ENCODE results near the gene RFTN1. TPM values are rescaled to one million over a fixed set of nuclear protein-coding genes. Genes with fewer than 3 reads are reported as not detected.

The RFTN1 gene
- total and polyA plus RNA-seq, 11 donors: 17.1 to 40.8 (median 26.4) TPM

DNA sequence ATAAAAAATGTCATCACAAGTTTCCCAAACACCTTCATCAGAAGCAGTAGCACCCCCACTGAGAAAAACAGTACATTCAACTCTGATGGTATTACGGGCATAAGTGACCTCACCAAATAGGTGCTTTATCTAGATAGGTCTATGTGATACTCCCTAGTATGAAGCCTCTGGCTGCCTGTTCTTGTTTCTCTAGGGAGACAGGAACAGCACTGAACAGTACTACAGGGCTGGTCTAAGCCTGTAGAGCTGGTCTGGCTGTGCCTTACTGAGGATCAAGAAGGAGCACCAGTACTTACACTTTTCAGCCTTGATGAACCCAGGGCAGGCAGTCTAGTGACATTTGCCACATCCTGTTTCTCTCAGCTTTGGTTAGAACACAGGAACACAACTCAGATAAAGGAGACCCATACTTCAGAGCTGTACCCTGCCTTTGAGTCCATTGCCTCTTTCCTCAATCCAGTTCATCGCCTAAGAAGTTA, 212.6 kb downstream of the RFTN1 start:
- WGBS, 4 donors: 87 to 93% (median 88%) methylated on average over 2 of the region's 2 CpGs
- Histone ChIP-seq H3K27me3 (no peaks in the 10 kb centered on the region), H3K4me3 (peak overlapping the region in 1 of 12 donors; percentile 16), H3K27ac (peak overlapping the region in 1 of 12 donors; percentile 73), H3K9me3 (no peaks in the 10 kb centered on the region), H3K36me3 (peaks cover 0 to 56% (median 33%) of the 10 kb centered on the region in 9 donors), H3K4me1 (peaks cover 0 to 60% (median 12%) of the 10 kb centered on the region in 12 donors)
- no peak for TF ChIP-seq POLR2A (IDR thresholded peaks at IDR 0.05)
- TF ChIP-seq, protein P1, sequence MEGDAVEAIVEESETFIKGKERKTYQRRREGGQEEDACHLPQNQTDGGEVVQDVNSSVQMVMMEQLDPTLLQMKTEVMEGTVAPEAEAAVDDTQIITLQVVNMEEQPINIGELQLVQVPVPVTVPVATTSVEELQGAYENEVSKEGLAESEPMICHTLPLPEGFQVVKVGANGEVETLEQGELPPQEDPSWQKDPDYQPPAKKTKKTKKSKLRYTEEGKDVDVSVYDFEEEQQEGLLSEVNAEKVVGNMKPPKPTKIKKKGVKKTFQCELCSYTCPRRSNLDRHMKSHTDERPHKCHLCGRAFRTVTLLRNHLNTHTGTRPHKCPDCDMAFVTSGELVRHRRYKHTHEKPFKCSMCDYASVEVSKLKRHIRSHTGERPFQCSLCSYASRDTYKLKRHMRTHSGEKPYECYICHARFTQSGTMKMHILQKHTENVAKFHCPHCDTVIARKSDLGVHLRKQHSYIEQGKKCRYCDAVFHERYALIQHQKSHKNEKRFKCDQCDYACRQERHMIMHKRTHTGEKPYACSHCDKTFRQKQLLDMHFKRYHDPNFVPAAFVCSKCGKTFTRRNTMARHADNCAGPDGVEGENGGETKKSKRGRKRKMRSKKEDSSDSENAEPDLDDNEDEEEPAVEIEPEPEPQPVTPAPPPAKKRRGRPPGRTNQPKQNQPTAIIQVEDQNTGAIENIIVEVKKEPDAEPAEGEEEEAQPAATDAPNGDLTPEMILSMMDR (IDR thresholded peaks at IDR 0.05): no peak
- intact Hi-C loops (cut with DNase I): no loop called here
- peak in 3 of 4 donors; percentile 28 to 54 (median 35) for ATAC-seq
- DNase-seq: no peak

DNA sequence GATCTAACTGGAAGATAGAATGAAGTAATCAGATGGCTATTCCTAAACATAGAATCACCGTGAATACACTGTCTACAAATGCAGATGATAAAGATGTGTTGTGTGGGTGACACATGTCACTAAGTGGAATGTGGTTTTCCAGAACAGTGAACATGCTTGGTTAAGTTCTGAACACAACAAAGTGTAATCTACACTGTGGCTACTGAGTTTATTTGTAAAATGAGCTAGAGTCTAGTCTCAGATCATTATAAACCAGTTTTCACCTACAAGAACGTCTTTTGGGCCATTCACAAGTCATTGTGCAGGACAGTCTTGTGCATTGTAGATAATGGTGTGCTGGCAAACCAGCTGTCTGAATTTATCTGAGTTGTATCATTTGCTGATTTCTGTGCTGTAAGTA, 213.2 kb downstream of the RFTN1 start:
- DNase-seq (no peak), ATAC-seq (no peak)
- TF ChIP-seq, protein P1 (IDR thresholded peaks at IDR 0.05): no peak
- TF ChIP-seq POLR2A (IDR thresholded peaks at IDR 0.05): no peak
- intact Hi-C loops (cut with DNase I): no loop called here
- Histone ChIP-seq H3K4me3 (no peak overlapping the region), H3K9me3 (no peaks in the 10 kb centered on the region), H3K4me1 (peaks cover 0 to 59% (median 13%) of the 10 kb centered on the region in 12 donors), H3K27me3 (no peaks in the 10 kb centered on the region), H3K36me3 (peaks cover 0 to 56% (median 34%) of the 10 kb centered on the region in 9 donors), H3K27ac (peak overlapping the region in 1 of 12 donors; percentile 56)
- 56 to 75% (median 60%) methylated on average over 2 of the region's 2 CpGs for WGBS, 4 donors

DNA sequence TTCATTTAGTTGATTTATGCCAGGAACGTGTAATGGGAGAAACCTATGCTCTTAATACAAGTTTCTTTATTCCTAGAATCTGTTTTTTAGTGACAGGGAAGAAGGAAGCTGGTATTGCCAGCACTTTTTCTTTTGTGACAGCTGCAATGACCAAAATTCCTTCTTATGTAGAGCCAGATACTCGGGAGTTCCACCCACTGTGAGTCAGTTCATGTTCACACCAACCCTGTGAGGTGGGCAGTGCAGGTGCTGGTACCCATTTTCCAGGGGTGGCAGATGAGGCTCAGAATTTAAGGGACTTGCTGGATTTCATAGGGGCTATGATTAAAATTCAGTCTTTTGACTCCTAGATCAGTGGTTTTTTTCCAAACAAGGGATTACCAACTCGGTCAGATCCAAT, 213.8 kb downstream of the RFTN1 start:
- WGBS, 4 donors: 85 to 88% (median 86%) methylated on average over 3 of the region's 3 CpGs
- ATAC-seq (no peak), DNase-seq (no peak)
- Histone ChIP-seq H3K4me3 (no peak overlapping the region), H3K27ac (peak overlapping the region in 1 of 12 donors; percentile 56), H3K9me3 (no peaks in the 10 kb centered on the region), H3K4me1 (peaks cover 0 to 60% (median 13%) of the 10 kb centered on the region in 12 donors), H3K36me3 (peaks cover 0 to 60% (median 39%) of the 10 kb centered on the region in 9 donors), H3K27me3 (no peaks in the 10 kb centered on the region)
- intact Hi-C loops (cut with DNase I): loop anchor here in 2 of 10 donors (10.0 kb wide), 1 partner anchor 215 kb away; the partner anchor contains the start of gene RFTN1 (in 2 of the 2)
- TF ChIP-seq, protein P1 (IDR thresholded peaks at IDR 0.05): no peak
- TF ChIP-seq POLR2A (IDR thresholded peaks at IDR 0.05): no peak

DNA sequence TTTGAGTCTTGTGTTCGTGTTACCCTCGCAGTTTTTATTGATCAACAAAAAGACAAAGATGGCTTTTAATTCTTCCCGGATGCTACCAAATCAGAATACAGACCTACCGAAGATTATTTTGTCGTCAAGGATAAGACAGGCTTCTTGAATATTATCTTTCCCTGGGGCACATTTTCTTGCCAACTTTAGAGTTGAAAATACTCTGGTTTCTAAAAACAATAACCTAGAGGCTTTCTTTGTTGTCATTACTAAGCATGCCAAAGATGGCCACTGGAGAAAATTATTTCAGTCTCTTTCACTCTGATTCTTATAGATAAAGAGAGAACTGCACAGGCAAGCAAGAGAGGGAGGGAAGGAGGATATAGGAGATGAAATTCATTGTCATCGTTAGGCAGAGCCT, 214.6 kb downstream of the RFTN1 start:
- Histone ChIP-seq H3K9me3 (peaks cover 0 to 4% (median 0%) of the 10 kb centered on the region in 12 donors), H3K27ac (peak overlapping the region in 1 of 12 donors; percentile 1), H3K36me3 (peaks cover 0 to 53% (median 39%) of the 10 kb centered on the region in 9 donors), H3K4me3 (no peak overlapping the region), H3K4me1 (peaks cover 0 to 58% (median 13%) of the 10 kb centered on the region in 12 donors), H3K27me3 (no peaks in the 10 kb centered on the region)
- TF ChIP-seq, protein P1 (IDR thresholded peaks at IDR 0.05): no peak
- no peak for TF ChIP-seq POLR2A (IDR thresholded peaks at IDR 0.05)
- intact Hi-C loops (cut with DNase I): loop anchor here in 2 of 10 donors (10.0 kb wide), 1 partner anchor 216 kb away; the partner anchor contains the start of gene RFTN1 (in 2 of the 2)
- ATAC-seq (no peak), DNase-seq (no peak)
- 48 to 58% (median 55%) methylated on average over 6 of the region's 6 CpGs for WGBS, 4 donors

Measured in heart left ventricle (tissue), 16 donors.